DOHH2 (cell line): ENCODE results near the gene PMPCB.
A peak's percentile ranks its signal among the peaks of the same experiment; 100 is the strongest.

Experiments used
- H3F3A ChIP-seq: fragments of 200-600 bp; sonication (generic), shearing (Covaris generic); 2 replicates; pipeline ENCODE4 v1.6.0; 2016; ENCODE audit warnings: antibody characterized with exemption, mild to moderate bottlenecking; ENCODE audit not compliant: control insufficient read depth, insufficient read depth
- H3K27ac ChIP-seq: fragments of 200-600 bp; sonication (generic); 2 replicates; pipeline ENCODE4 v1.5.1; 2014; ENCODE audit warnings: low read depth, mild to moderate bottlenecking, low read length, moderate library complexity
- H3K27me3 ChIP-seq: fragments of 200-600 bp; sonication (generic); 2 replicates; pipeline ENCODE4 v1.6.1; 2014; ENCODE audit warnings: mild to moderate bottlenecking, low read length, mixed read lengths; ENCODE audit not compliant: control insufficient read depth
- H3K36me3 ChIP-seq: fragments of 200-600 bp; sonication (generic); 2 replicates; pipeline ENCODE4 v1.6.1; 2014; ENCODE audit warnings: mild to moderate bottlenecking, low read length, moderate library complexity, mixed read lengths; ENCODE audit not compliant: control insufficient read depth
- H3K4me1 ChIP-seq: fragments of 200-600 bp; sonication (generic); 2 replicates; pipeline ENCODE4 v1.6.1; 2014; ENCODE audit warnings: mild to moderate bottlenecking, low read length, mixed read lengths; ENCODE audit not compliant: control insufficient read depth
- H3K4me2 ChIP-seq: fragments of 200-600 bp; sonication (generic); 2 replicates; pipeline ENCODE4 v1.6.0; 2014; ENCODE audit warnings: mild to moderate bottlenecking, low read length, moderate library complexity
- H3K4me3 ChIP-seq: fragments of 200-600 bp; sonication (generic); 2 replicates; pipeline ENCODE4 v1.5.1; 2014; ENCODE audit warnings: mild to moderate bottlenecking, low read length, mixed read lengths
- H3K79me2 ChIP-seq: fragments of 200-600 bp; sonication (generic); 2 replicates; pipeline ENCODE4 v1.6.1; 2014; ENCODE audit warnings: mild to moderate bottlenecking, low read length, mixed read lengths; ENCODE audit not compliant: control insufficient read depth
- H3K9me2 ChIP-seq: fragments of 200-600 bp; sonication (generic); replicated peaks from 2 replicates; pipeline ENCODE4 v1.6.1; 2014; ENCODE audit warnings: mild to moderate bottlenecking, low read length, mixed read lengths; ENCODE audit not compliant: control insufficient read depth
- H3K9me3 ChIP-seq: fragments of 200-600 bp; sonication (generic); 2 replicates; pipeline ENCODE4 v1.6.1; 2014; ENCODE audit warnings: antibody characterized with exemption, low read length, mixed read lengths; ENCODE audit not compliant: control insufficient read depth, insufficient read depth
- H4K20me1 ChIP-seq: fragments of 200-600 bp; sonication (generic); 2 replicates; pipeline ENCODE4 v1.6.0; 2014; ENCODE audit warnings: low read depth, mild to moderate bottlenecking, antibody characterized with exemption, low read length, moderate library complexity; ENCODE audit not compliant: control insufficient read depth, insufficient read depth
- EZH2phosphoT487 ChIP-seq: fragments of 200-600 bp; sonication (generic); IDR thresholded peaks from 2 replicates; pipeline ENCODE4 v1.6.1; 2017; ENCODE audit warnings: borderline replicate concordance, mild to moderate bottlenecking, antibody characterized with exemption, low read length, moderate library complexity, mixed read lengths
- TF ChIP-seq, protein P1 (sequence below): fragments of 200-600 bp; sonication (generic); IDR thresholded peaks from one replicate; pipeline ENCODE4 v1.5.1; 2014; ENCODE audit warnings: antibody characterized with exemption, mild to moderate bottlenecking, low read depth, low read length; ENCODE audit not compliant: poor library complexity, severe bottlenecking

PMPCB gene

DNA sequence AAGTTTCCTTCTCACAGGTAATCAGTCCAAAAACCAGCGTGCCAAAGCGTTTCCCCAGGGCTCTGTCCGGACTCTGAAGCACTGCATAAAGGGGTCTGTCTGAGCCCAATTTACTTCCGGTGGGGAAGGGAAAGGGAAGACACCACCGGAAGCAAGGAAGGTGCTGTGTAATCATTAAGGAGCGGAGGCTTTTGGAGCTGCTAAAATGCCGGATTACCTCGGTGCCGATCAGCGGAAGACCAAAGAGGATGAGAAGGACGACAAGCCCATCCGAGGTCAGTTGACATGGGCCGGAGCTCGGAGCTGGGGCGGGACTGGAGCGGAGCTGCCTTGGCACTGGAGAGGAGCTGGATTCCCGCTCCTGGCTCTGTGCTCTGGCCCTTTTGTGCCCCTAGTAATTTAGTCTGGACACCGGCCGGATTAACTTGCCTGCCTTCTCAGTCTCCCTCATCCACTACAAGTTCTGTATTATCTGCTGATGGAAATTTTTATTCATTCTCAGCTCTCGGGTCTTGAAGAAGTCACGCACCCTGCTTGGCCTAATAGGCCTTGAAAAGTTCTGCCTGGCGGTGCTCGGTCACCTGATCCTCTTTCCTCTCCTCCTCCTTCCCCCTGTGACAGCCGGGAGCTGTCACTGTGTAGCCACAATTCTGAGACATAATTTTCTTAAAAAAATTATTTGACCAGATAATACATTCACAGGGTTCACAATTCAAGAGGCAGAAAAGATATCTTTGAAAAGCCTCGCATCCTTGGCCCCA lies 50.5 kb downstream of the PMPCB start, which contains the start of gene PSMC2:
Gene PSMC2, plus strand, starts transcription at position 137 of the 761 bp plus-strand sequence. Its CDS starts 69 bp downstream, at position 206.
- H3F3A ChIP-seq: no peaks in the 10 kb centered on the region
- H3K27ac ChIP-seq: peak within 1 kb of the TSS; percentile 54
- no peaks in the 10 kb centered on the region for H3K9me3 ChIP-seq
- peaks cover 3% of the 10 kb centered on the region; the same call in 1 of the 2 replicates for H4K20me1 ChIP-seq
- H3K9me2 ChIP-seq: no peaks in the 10 kb centered on the region
- H3K4me2 ChIP-seq: peak within 1 kb of the TSS; percentile 72
- TF ChIP-seq, protein P1, sequence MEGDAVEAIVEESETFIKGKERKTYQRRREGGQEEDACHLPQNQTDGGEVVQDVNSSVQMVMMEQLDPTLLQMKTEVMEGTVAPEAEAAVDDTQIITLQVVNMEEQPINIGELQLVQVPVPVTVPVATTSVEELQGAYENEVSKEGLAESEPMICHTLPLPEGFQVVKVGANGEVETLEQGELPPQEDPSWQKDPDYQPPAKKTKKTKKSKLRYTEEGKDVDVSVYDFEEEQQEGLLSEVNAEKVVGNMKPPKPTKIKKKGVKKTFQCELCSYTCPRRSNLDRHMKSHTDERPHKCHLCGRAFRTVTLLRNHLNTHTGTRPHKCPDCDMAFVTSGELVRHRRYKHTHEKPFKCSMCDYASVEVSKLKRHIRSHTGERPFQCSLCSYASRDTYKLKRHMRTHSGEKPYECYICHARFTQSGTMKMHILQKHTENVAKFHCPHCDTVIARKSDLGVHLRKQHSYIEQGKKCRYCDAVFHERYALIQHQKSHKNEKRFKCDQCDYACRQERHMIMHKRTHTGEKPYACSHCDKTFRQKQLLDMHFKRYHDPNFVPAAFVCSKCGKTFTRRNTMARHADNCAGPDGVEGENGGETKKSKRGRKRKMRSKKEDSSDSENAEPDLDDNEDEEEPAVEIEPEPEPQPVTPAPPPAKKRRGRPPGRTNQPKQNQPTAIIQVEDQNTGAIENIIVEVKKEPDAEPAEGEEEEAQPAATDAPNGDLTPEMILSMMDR: no peak
- TF ChIP-seq EZH2phosphoT487: no peak
- H3K79me2 ChIP-seq: peaks cover 86% of the 10 kb centered on the region
- H3K27me3 ChIP-seq: no peaks in the 10 kb centered on the region
- peaks cover 51% of the 10 kb centered on the region for H3K4me1 ChIP-seq
- peaks cover 54% of the 10 kb centered on the region for H3K36me3 ChIP-seq
- peak within 1 kb of the TSS; percentile 85 for H3K4me3 ChIP-seq

GRCh38 chr7:103348452-103348851 lies 51.2 kb downstream of the PMPCB start:
- Histone ChIP-seq H3K4me1 (peaks cover 45% of the 10 kb centered on the region), H3K27ac (no peak overlapping the region), H4K20me1 (peaks cover 4% of the 10 kb centered on the region; the same call in 1 of the 2 replicates)

GRCh38 chr7:103348959-103349358 lies 51.7 kb downstream of the PMPCB start:
- H3K9me3 ChIP-seq: no peaks in the 10 kb centered on the region
- H3K9me2 ChIP-seq: no peaks in the 10 kb centered on the region
- H3K27me3 ChIP-seq: no peaks in the 10 kb centered on the region
- no peaks in the 10 kb centered on the region for H3F3A ChIP-seq
- H3K79me2 ChIP-seq: peaks cover 86% of the 10 kb centered on the region
- no peak overlapping the region for H3K27ac ChIP-seq
- TF ChIP-seq EZH2phosphoT487: no peak
- TF ChIP-seq, protein P1: no peak
- peak overlapping the region; percentile 85 for H3K4me3 ChIP-seq
- peaks cover 4% of the 10 kb centered on the region; the same call in 1 of the 2 replicates for H4K20me1 ChIP-seq
- H3K4me1 ChIP-seq: peaks cover 43% of the 10 kb centered on the region
- H3K4me2 ChIP-seq: peak overlapping the region; percentile 72
- H3K36me3 ChIP-seq: peaks cover 55% of the 10 kb centered on the region

More at GRCh38 chr7:103348452-103348851, 51.2 kb downstream of the PMPCB start:
- Histone ChIP-seq H3F3A (no peaks in the 10 kb centered on the region), H3K4me3 (peak overlapping the region; percentile 85), H3K9me2 (no peaks in the 10 kb centered on the region), H3K4me2 (peak overlapping the region; percentile 72), H3K79me2 (peaks cover 86% of the 10 kb centered on the region), H3K9me3 (no peaks in the 10 kb centered on the region), H3K36me3 (peaks cover 55% of the 10 kb centered on the region), H3K27me3 (no peaks in the 10 kb centered on the region)
- no peak for TF ChIP-seq EZH2phosphoT487
- TF ChIP-seq, protein P1: no peak
